GM23338 (cell line): ENCODE measurements around the gene CALHM2.

Experiments
- CTCF ChIP-seq, 2 experiments: fragments of 200-600 bp in 1 of 2; sonication (generic) in 1 of 2; conservative IDR thresholded peaks; 2 replicates each; pipeline versions ENCODE4 v1.5.1 to v1.6.1; 2016 to 2017; ENCODE audit warnings: antibody characterized with exemption in 2 of 2, low read depth in 2 of 2, mild to moderate bottlenecking in 2 of 2, moderate library complexity in 1 of 2
- ETS1 ChIP-seq: IDR thresholded peaks from 2 replicates; pipeline ENCODE4 v1.6.1; 2016; ENCODE audit warnings: antibody characterized with exemption
- EZH2 ChIP-seq: fragments of 200-600 bp; sonication (generic); IDR thresholded peaks from one replicate; pipeline ENCODE4 v1.8.0; 2017; ENCODE audit warnings: antibody characterized with exemption, mild to moderate bottlenecking, low read depth; ENCODE audit not compliant: unreplicated experiment
- JUNB ChIP-seq: IDR thresholded peaks from one replicate; pipeline ENCODE4 v1.6.1; 2016; ENCODE audit warnings: antibody characterized with exemption; ENCODE audit not compliant: unreplicated experiment
- POLR2AphosphoS5 ChIP-seq: IDR thresholded peaks from 2 replicates; pipeline ENCODE4 v1.6.1; 2016; ENCODE audit warnings: antibody characterized with exemption, low read depth
- REST ChIP-seq: IDR thresholded peaks from one replicate; pipeline ENCODE4 v1.6.1; 2018; ENCODE audit warnings: antibody characterized with exemption; ENCODE audit not compliant: unreplicated experiment

GRCh38 chr10:103427866-103428265, 24.3 kb downstream of the CALHM2 start:
- TF ChIP-seq CTCF (conservative IDR thresholded peaks at IDR 0.05; ENCODE audit: low read depth in 2 of 2) = no peak
- TF ChIP-seq POLR2AphosphoS5 = no peak
- no peak for TF ChIP-seq REST
- no peak for TF ChIP-seq EZH2
- TF ChIP-seq JUNB = no peak
- TF ChIP-seq ETS1 = no peak
